ENCODE measurements around the gene RBKS.

RBKS gene

DNA sequence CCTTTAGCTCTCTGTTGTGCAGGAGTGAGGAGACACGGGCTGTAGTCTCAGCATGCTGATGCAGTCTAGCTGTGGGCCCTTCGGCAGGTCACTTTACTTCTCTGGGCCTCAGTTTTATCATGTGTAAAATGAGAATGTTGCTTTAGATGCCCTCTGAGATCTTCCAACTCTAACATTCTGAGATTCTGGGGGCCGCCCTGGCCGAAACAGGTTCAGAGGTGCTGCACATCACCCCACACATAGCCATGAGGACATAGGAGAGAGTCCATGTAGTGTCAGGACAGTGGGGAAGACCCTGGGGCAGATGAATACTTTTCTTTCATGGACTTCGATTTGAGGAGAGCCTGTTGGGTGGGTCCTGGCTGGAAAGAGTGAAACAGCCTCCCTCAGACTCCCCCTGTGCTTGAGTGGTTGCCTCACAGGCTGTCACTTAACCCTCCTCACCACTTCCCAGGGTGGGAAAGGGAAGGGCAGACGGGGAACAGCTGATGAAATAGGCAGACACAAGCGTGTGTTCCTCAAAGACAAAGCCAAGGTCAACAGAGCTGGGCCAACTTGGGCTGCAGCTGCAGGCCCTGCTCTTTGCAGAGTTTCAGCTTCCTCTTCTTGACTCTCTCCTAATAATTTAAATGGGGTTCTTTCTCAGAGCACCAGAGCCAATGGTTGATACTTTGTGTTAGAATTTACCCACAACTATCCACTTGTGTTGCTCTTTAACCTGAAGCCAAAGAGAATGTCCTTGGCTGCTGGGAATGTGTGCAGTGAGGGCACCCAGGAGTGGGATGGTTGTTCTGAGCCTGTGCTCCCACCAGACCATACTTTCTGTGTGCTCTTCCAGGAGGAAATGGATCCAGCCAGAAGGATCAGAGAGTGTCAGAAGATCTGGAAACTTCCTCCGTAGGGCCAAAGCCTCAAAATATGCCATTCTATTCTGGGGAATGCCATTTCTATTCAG, 133.4 kb downstream of the RBKS start:
- POLR2A ChIA-PET, result no interaction called here
- H3K27ac ChIP-seq (ENCODE audit: extremely low read depth, low read depth, low read length), result no peak overlapping the region
- H3K36me3 ChIP-seq (ENCODE audit: control insufficient read depth in 2 of 2, insufficient read depth in 1 of 2, low read length in 2 of 2), result no peaks in the 10 kb centered on the region
- CTCF ChIA-PET, result interaction anchor here (0.6 kb wide), 1 partner anchor 628 kb away, joined by 3 read pairs; no protein-coding TSS in a partner anchor
- no peaks in the 10 kb centered on the region for H3K9me3 ChIP-seq (ENCODE audit: control insufficient read depth, insufficient read depth, low read depth, low read length)
- H3K4me1 ChIP-seq (ENCODE audit: control insufficient read depth, insufficient read depth, low read length), result no peaks in the 10 kb centered on the region
- TF ChIP-seq RBAK (tag by site-specific recombination; IDR thresholded peaks at IDR 0.05), result no peak
- TF ChIP-seq, protein P1, sequence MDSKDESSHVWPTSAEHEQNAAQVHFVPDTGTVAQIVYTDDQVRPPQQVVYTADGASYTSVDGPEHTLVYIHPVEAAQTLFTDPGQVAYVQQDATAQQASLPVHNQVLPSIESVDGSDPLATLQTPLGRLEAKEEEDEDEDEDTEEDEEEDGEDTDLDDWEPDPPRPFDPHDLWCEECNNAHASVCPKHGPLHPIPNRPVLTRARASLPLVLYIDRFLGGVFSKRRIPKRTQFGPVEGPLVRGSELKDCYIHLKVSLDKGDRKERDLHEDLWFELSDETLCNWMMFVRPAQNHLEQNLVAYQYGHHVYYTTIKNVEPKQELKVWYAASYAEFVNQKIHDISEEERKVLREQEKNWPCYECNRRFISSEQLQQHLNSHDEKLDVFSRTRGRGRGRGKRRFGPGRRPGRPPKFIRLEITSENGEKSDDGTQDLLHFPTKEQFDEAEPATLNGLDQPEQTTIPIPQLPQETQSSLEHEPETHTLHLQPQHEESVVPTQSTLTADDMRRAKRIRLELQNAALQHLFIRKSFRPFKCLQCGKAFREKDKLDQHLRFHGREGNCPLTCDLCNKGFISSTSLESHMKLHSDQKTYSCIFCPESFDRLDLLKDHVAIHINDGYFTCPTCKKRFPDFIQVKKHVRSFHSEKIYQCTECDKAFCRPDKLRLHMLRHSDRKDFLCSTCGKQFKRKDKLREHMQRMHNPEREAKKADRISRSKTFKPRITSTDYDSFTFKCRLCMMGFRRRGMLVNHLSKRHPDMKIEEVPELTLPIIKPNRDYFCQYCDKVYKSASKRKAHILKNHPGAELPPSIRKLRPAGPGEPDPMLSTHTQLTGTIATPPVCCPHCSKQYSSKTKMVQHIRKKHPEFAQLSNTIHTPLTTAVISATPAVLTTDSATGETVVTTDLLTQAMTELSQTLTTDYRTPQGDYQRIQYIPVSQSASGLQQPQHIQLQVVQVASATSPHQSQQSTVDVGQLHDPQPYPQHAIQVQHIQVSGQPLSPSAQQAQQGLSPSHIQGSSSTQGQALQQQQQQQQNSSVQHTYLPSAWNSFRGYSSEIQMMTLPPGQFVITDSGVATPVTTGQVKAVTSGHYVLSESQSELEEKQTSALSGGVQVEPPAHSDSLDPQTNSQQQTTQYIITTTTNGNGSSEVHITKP (tag by site-specific recombination; IDR thresholded peaks at IDR 0.05), result peak; percentile 47; the same call in 1 of the 2 replicates
- H3K4me3 ChIP-seq (ENCODE audit: low read depth, low read length), result no peak overlapping the region

DNA sequence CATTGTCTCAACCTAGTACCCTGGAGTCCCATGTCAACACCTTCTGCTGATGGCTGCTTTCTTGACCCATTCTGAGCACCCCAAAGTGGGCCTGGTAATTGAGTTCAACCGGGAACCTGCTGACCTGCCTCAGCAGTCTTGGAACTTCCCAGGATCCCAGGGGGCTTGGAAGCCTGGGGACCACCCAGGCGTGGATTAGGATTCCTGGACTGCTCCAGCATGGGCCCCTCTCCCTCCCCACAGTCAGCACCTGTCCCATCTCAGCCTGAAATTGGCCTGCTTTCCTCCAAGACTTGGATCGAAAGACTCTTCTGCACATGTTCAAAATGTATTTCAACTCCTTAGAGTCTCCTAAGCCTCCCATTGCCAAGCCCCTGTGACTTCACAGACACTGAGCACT, 134.1 kb downstream of the RBKS start:
- TF ChIP-seq ZFP41 (tag by site-specific recombination; IDR thresholded peaks at IDR 0.05; ENCODE audit: borderline replicate concordance) (no peak), ZNF555 (tag by site-specific recombination; conservative IDR thresholded peaks at IDR 0.05) (no peak), ZNF623 (tag by site-specific recombination; IDR thresholded peaks at IDR 0.05) (no peak), ZNF707 (tag by site-specific recombination; IDR thresholded peaks at IDR 0.05) (no peak), ZNF202 (tag by site-specific recombination; IDR thresholded peaks at IDR 0.05; ENCODE audit: borderline replicate concordance) (no peak), WT1 (tag by site-specific recombination; IDR thresholded peaks at IDR 0.05) (no peak), ZNF133 (tag by site-specific recombination; IDR thresholded peaks at IDR 0.05) (no peak), ZNF404 (tag by site-specific recombination; IDR thresholded peaks at IDR 0.05) (no peak), ZBTB1 (tag by site-specific recombination; IDR thresholded peaks at IDR 0.05) (no peak), ZNF610 (tag by site-specific recombination; IDR thresholded peaks at IDR 0.05; ENCODE audit: borderline replicate concordance) (no peak), IKZF3 (tag by site-specific recombination; IDR thresholded peaks at IDR 0.05) (no peak), ZNF530 (tag by site-specific recombination; IDR thresholded peaks at IDR 0.05; ENCODE audit: low read depth) (no peak)
- TF ChIP-seq, protein P2, sequence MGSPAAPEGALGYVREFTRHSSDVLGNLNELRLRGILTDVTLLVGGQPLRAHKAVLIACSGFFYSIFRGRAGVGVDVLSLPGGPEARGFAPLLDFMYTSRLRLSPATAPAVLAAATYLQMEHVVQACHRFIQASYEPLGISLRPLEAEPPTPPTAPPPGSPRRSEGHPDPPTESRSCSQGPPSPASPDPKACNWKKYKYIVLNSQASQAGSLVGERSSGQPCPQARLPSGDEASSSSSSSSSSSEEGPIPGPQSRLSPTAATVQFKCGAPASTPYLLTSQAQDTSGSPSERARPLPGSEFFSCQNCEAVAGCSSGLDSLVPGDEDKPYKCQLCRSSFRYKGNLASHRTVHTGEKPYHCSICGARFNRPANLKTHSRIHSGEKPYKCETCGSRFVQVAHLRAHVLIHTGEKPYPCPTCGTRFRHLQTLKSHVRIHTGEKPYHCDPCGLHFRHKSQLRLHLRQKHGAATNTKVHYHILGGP (tag by site-specific recombination; IDR thresholded peaks at IDR 0.05), result no peak
- TF ChIP-seq, protein P3, sequence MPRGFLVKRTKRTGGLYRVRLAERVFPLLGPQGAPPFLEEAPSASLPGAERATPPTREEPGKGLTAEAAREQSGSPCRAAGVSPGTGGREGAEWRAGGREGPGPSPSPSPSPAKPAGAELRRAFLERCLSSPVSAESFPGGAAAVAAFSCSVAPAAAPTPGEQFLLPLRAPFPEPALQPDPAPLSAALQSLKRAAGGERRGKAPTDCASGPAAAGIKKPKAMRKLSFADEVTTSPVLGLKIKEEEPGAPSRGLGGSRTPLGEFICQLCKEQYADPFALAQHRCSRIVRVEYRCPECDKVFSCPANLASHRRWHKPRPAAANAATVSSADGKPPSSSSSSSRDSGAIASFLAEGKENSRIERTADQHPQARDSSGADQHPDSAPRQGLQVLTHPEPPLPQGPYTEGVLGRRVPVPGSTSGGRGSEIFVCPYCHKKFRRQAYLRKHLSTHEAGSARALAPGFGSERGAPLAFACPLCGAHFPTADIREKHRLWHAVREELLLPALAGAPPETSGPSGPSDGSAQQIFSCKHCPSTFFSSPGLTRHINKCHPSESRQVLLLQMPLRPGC (tag by site-specific recombination; IDR thresholded peaks at IDR 0.05), result no peak
- TF ChIP-seq, protein P4, sequence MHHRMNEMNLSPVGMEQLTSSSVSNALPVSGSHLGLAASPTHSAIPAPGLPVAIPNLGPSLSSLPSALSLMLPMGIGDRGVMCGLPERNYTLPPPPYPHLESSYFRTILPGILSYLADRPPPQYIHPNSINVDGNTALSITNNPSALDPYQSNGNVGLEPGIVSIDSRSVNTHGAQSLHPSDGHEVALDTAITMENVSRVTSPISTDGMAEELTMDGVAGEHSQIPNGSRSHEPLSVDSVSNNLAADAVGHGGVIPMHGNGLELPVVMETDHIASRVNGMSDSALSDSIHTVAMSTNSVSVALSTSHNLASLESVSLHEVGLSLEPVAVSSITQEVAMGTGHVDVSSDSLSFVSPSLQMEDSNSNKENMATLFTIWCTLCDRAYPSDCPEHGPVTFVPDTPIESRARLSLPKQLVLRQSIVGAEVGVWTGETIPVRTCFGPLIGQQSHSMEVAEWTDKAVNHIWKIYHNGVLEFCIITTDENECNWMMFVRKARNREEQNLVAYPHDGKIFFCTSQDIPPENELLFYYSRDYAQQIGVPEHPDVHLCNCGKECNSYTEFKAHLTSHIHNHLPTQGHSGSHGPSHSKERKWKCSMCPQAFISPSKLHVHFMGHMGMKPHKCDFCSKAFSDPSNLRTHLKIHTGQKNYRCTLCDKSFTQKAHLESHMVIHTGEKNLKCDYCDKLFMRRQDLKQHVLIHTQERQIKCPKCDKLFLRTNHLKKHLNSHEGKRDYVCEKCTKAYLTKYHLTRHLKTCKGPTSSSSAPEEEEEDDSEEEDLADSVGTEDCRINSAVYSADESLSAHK (tag by site-specific recombination; IDR thresholded peaks at IDR 0.05), result no peak
- TF ChIP-seq, protein P5, sequence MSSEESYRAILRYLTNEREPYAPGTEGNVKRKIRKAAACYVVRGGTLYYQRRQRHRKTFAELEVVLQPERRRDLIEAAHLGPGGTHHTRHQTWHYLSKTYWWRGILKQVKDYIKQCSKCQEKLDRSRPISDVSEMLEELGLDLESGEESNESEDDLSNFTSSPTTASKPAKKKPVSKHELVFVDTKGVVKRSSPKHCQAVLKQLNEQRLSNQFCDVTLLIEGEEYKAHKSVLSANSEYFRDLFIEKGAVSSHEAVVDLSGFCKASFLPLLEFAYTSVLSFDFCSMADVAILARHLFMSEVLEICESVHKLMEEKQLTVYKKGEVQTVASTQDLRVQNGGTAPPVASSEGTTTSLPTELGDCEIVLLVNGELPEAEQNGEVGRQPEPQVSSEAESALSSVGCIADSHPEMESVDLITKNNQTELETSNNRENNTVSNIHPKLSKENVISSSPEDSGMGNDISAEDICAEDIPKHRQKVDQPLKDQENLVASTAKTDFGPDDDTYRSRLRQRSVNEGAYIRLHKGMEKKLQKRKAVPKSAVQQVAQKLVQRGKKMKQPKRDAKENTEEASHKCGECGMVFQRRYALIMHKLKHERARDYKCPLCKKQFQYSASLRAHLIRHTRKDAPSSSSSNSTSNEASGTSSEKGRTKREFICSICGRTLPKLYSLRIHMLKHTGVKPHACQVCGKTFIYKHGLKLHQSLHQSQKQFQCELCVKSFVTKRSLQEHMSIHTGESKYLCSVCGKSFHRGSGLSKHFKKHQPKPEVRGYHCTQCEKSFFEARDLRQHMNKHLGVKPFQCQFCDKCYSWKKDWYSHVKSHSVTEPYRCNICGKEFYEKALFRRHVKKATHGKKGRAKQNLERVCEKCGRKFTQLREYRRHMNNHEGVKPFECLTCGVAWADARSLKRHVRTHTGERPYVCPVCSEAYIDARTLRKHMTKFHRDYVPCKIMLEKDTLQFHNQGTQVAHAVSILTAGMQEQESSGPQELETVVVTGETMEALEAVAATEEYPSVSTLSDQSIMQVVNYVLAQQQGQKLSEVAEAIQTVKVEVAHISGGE (tag by site-specific recombination; conservative IDR thresholded peaks at IDR 0.05; ENCODE audit: low read depth), result no peak
- H3K9me3 ChIP-seq (ENCODE audit: control insufficient read depth, insufficient read depth, low read depth, low read length), result no peaks in the 10 kb centered on the region
- H3K36me3 ChIP-seq (ENCODE audit: control insufficient read depth in 2 of 2, insufficient read depth in 1 of 2, low read length in 2 of 2), result no peaks in the 10 kb centered on the region
- H3K4me3 ChIP-seq (ENCODE audit: low read depth, low read length), result no peak overlapping the region
- no peaks in the 10 kb centered on the region for H3K4me1 ChIP-seq (ENCODE audit: control insufficient read depth, insufficient read depth, low read length)
- ChIA-PET POLR2A (no interaction called here), CTCF (interaction anchor here (0.6 to 2.0 kb wide), 2 partner anchors 37 to 52 kb away, joined by 3 to 12 read pairs; no protein-coding TSS in a partner anchor)
- H3K27ac ChIP-seq (ENCODE audit: extremely low read depth, low read depth, low read length), result no peak overlapping the region

All from HEK293 (cell line).